ENCODE results near the gene SULT1B1. TPM values are rescaled to one million over a fixed set of nuclear protein-coding genes. Genes with fewer than 3 reads are reported as not detected.

SULT1B1 gene
- total RNA-seq: 1.6 and 2.0 TPM in 2 replicates

GRCh38 chr4:69760455-69760854 is at the start of gene SULT1B1:
Gene SULT1B1, minus strand, starts transcription at chr4:69760620. Its CDS starts 5,403 bp downstream, at chr4:69755217.

Other genes with a start within 250 kb of the SULT1B1 start
- not detected in 2 replicates for gene UGT2A2, start 121.0 kb downstream of the SULT1B1 start, total RNA-seq
- gene UGT2A1, start 107.4 kb downstream of the SULT1B1 start, total RNA-seq: not detected in 2 replicates
- gene SULT1E1, start 99.5 kb upstream of the SULT1B1 start, total RNA-seq: 47.0 and 125 TPM in 2 replicates
- gene CSN1S1, start 170.4 kb upstream of the SULT1B1 start, total RNA-seq: not detected in 2 replicates
- not detected in 2 replicates for gene CSN2, start 205.1 kb upstream of the SULT1B1 start, total RNA-seq
- gene STATH, start 235.3 kb upstream of the SULT1B1 start, total RNA-seq: not detected in 2 replicates